GM23248 (cell line): ENCODE results near the gene CAMTA1.

ENCODE experiments used
- EZH2 ChIP-seq: fragments of 200-600 bp; sonication (generic); IDR thresholded peaks from 2 replicates; pipeline ENCODE4 v1.6.1; 2018; ENCODE audit warnings: antibody characterized with exemption, mild to moderate bottlenecking; ENCODE audit not compliant: insufficient read depth, poor library complexity, severe bottlenecking
- EZH2phosphoT487 ChIP-seq: fragments of 200-600 bp; sonication (generic); IDR thresholded peaks from 2 replicates; pipeline ENCODE4 v1.6.1; 2018; ENCODE audit warnings: antibody characterized with exemption, moderate library complexity, mild to moderate bottlenecking, low read depth; ENCODE audit not compliant: insufficient read depth

DNA sequence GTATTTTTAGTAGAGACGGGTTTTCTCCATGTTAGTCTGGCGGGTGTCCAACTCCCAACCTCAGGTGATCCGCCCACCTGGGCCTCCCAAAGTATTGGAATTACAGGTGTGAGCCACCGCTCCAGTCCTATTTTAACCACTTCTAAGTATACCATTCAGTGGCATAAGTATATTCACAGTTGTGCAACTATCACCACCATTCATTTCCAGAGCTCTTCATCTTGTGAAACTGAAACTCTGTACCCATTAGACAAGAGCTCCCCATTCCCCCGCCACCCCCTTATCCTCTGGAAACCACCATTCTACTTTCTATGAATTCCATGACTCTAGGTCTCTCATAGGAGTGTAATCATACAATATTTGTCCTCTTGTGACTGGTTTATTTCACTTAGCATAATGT, 40.2 kb upstream of the CAMTA1 start:
- TF ChIP-seq EZH2 (no peak), EZH2phosphoT487 (no peak)
